ENCODE results near the gene COL27A1.

Gene COL27A1

DNA sequence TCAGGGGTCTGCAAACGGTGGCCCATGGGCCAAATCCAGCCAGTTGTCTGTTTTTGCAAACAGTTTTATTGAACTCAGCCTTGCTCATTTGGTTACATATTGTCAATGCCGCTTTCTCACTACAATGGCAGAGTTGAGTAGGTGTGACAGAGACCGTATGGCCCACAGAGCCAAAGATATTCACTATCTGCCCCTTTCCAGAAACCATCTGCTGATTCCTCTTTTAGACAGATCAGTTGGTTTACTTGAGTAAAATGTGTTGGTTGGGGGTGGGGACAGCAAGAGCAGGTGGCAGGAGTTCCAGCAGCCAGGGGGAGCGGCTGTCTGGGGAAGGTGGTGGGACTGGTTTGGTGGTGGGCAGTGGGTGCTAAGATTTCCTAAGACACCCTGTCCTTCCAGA is 54.8 kb downstream of the COL27A1 start:
- TF ChIP-seq, protein P1, sequence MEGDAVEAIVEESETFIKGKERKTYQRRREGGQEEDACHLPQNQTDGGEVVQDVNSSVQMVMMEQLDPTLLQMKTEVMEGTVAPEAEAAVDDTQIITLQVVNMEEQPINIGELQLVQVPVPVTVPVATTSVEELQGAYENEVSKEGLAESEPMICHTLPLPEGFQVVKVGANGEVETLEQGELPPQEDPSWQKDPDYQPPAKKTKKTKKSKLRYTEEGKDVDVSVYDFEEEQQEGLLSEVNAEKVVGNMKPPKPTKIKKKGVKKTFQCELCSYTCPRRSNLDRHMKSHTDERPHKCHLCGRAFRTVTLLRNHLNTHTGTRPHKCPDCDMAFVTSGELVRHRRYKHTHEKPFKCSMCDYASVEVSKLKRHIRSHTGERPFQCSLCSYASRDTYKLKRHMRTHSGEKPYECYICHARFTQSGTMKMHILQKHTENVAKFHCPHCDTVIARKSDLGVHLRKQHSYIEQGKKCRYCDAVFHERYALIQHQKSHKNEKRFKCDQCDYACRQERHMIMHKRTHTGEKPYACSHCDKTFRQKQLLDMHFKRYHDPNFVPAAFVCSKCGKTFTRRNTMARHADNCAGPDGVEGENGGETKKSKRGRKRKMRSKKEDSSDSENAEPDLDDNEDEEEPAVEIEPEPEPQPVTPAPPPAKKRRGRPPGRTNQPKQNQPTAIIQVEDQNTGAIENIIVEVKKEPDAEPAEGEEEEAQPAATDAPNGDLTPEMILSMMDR (conservative IDR thresholded peaks at IDR 0.05; ENCODE audit: low read depth, low read length): no peak
- Histone ChIP-seq H3K4me1 (ENCODE audit: low read depth, poor library complexity, severe bottlenecking) (no peaks in the 10 kb centered on the region), H2AFZ (ENCODE audit: low read depth) (no peak overlapping the region), H3K9ac (no peak overlapping the region), H3K4me2 (no peak overlapping the region), H3K27ac (no peak overlapping the region), H3K4me3 (IDR thresholded peaks at IDR 0.05; ENCODE audit: insufficient read depth, low read depth, low read length) (no peak overlapping the region), H3K27me3 (ENCODE audit: insufficient read depth, low read depth) (no peaks in the 10 kb centered on the region), H3K79me2 (ENCODE audit: insufficient read depth, low read depth) (no peaks in the 10 kb centered on the region), H3K36me3 (ENCODE audit: insufficient read depth) (no peaks in the 10 kb centered on the region), H4K20me1 (ENCODE audit: insufficient read depth) (no peaks in the 10 kb centered on the region)

DNA sequence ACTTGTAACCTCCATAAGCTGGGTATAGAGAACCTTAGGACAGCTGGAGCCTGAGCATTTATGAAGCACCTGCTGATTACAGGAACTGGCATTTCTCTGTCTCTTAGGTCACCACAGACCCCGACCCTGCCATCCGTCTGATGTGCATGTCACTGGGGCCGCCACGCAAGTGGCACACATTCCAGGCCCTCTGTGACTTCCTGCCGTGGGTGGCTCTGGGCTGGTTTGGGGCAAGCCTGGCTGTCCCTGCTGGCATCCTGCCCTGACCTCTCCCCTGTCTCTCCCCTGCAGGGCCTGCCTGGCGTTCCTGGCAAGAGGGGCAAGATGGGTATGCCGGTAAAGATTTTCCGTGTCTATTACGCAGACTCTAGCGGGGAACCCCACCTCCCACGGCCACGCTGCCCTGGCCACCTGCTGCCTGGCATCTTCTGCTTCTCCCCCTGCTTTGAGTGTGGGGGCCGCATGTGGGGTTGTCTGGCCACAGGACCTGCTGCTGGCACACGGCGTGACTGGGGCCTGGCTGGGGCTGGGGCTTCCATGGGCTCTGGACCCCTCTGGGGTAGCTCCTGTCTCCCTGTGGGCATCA is 55.4 kb downstream of the COL27A1 start:
- no peak overlapping the region for H3K4me2 ChIP-seq
- H3K27me3 ChIP-seq (ENCODE audit: insufficient read depth, low read depth): no peaks in the 10 kb centered on the region
- TF ChIP-seq, protein P1 (conservative IDR thresholded peaks at IDR 0.05; ENCODE audit: low read depth, low read length): no peak

DNA sequence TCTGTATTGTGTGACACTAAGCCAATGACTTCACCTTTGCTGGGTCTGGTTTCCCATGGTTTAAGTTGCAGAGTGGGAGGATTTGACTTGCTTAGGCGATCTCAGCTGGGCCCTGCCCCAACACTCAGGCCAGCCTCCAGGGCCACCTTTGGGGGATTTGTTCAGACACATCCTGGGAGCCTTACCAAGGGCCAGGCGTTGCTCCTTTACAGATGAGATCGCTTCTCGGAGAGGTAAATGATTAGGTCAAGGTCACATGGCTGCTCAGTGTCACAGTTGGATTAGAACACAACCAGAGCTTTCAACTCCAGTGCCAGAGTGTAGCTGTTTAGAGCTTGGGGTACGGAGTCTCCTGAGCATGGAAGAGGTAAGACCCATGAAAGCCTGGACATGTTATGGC is 57.5 kb downstream of the COL27A1 start:
- Histone ChIP-seq H3K79me2 (ENCODE audit: insufficient read depth, low read depth) (no peaks in the 10 kb centered on the region), H3K9ac (no peak overlapping the region), H3K4me1 (ENCODE audit: low read depth, poor library complexity, severe bottlenecking) (no peaks in the 10 kb centered on the region), H3K36me3 (ENCODE audit: insufficient read depth) (no peaks in the 10 kb centered on the region), H4K20me1 (ENCODE audit: insufficient read depth) (no peaks in the 10 kb centered on the region), H3K4me3 (IDR thresholded peaks at IDR 0.05; ENCODE audit: insufficient read depth, low read depth, low read length) (no peak overlapping the region), H2AFZ (ENCODE audit: low read depth) (no peak overlapping the region), H3K27ac (no peak overlapping the region), H3K27me3 (ENCODE audit: insufficient read depth, low read depth) (no peaks in the 10 kb centered on the region), H3K4me2 (no peak overlapping the region)
- TF ChIP-seq, protein P1 (conservative IDR thresholded peaks at IDR 0.05; ENCODE audit: low read depth, low read length): no peak

More for the DNA sequence above, 55.4 kb downstream of the COL27A1 start:
- Histone ChIP-seq H3K4me1 (ENCODE audit: low read depth, poor library complexity, severe bottlenecking) (no peaks in the 10 kb centered on the region), H4K20me1 (ENCODE audit: insufficient read depth) (no peaks in the 10 kb centered on the region), H3K9ac (no peak overlapping the region), H2AFZ (ENCODE audit: low read depth) (no peak overlapping the region), H3K79me2 (ENCODE audit: insufficient read depth, low read depth) (no peaks in the 10 kb centered on the region), H3K4me3 (IDR thresholded peaks at IDR 0.05; ENCODE audit: insufficient read depth, low read depth, low read length) (no peak overlapping the region), H3K27ac (no peak overlapping the region), H3K36me3 (ENCODE audit: insufficient read depth) (no peaks in the 10 kb centered on the region)

DNA sequence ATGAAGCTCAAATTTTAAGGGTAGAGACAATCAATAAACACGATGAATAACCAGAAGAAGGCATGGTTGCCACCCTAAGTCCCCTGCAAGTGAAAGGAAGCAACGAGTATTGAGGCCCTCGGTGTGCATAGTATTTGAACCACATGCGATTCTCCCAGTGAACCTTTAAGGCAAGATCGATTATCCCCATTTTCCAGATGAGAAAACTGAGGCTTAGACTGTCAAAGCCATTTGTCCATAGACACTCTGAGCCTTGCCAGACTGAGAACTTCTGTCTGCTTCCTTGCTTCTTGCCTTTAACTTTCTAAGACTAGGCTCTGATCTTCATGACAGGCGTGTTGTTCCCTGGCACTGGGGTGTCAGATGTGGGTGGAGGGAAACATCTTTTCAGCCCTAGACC is 58.2 kb downstream of the COL27A1 start:
- Histone ChIP-seq H3K27ac (no peak overlapping the region), H3K4me3 (IDR thresholded peaks at IDR 0.05; ENCODE audit: insufficient read depth, low read depth, low read length) (no peak overlapping the region), H4K20me1 (ENCODE audit: insufficient read depth) (no peaks in the 10 kb centered on the region), H3K9ac (no peak overlapping the region), H3K4me2 (no peak overlapping the region), H3K36me3 (ENCODE audit: insufficient read depth) (no peaks in the 10 kb centered on the region), H3K27me3 (ENCODE audit: insufficient read depth, low read depth) (no peaks in the 10 kb centered on the region), H3K4me1 (ENCODE audit: low read depth, poor library complexity, severe bottlenecking) (no peaks in the 10 kb centered on the region), H2AFZ (ENCODE audit: low read depth) (no peak overlapping the region), H3K79me2 (ENCODE audit: insufficient read depth, low read depth) (no peaks in the 10 kb centered on the region)
- TF ChIP-seq, protein P1 (conservative IDR thresholded peaks at IDR 0.05; ENCODE audit: low read depth, low read length): no peak

All from KMS-11 (cell line).